ENCODE results near the gene ATP1A1.

ATP1A1 gene

DNA sequence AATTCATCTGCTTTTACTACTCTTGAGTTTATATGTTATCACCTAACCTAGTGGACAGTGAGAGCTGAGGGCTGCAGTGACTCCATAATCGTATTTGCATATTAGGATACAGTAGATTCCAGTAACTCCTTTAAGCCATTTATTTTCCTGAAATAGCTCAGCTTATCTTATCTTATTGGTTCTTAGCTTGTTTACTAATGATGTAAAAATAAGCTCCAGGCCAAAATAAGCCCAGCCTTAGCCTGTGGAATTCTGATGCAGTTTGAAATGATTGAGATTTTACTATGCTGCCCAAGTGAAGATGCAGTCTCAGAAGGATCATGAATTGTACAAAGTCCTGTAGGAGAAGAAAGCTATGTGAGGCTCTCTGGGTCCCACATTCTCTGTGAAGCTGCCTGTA is 18.1 kb downstream of the ATP1A1 start:
- DNase-seq (ENCODE audit: low spot score) = no peak

DNA sequence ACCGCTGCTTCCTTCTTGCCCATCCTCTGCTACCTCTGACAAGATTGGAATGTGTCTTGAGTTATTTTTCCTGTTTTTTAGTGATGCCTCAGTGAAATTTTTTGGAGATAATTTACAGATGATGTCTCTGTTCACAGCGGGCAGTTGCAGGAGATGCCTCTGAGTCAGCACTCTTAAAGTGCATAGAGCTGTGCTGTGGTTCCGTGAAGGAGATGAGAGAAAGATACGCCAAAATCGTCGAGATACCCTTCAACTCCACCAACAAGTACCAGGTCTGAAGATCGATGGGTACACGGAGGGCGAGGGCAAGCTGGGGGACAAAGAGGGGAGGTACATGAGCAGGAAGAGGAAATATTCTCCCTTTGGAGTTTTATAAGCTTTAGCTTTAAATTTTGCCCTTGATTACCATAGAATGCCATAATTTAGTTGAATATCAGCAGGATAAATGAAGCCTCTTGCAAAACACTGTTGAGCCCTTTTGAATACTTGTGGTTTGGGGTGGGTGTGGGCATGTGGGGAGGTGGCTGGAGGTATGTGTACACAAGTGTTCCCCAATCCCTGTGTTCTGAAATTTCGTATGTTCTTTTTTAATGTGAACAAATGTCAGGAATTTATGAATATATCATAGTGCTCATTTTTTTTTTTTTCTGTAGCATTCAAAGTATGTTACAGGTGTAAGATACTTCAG is 19.8 kb downstream of the ATP1A1 start:
- DNase-seq (ENCODE audit: low spot score) = no peak

DNA sequence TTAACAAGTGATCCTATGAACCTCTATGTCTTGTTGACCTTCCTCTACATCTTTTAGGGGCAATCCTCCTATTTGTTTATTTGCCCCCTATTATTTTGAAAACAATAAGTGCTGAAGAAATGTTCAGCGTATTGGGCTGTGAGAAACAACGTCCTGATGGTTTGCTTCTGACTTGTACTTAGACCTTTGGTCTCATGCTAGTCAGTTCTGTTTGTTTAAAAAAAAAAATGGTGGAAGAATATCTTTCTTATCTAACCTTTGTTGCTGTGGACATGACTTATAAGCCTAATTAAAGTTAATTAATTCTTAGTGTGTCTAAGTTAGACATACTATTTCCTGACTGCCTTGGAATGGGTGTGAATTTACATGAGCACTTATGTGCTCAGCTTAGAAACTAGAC is 20.7 kb downstream of the ATP1A1 start:
- DNase-seq (ENCODE audit: low spot score) = no peak

DNA sequence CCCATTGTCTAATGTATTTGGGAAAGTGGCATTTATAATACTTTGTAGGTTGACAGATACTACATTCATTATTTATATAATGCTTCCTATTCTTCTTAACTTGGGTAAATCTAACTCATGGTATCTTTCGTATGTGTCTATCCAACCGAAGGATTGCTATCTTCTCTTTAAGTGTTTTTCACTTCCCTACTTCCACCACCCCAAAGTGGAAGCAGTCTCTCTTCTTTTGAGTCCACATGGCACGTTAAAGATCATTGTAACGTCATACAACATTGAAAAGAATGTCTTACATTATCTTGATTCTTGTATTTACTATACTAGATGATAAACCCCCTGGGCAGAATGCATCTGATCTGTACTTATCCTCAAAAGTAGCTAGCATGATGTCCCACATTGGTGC is 21.2 kb downstream of the ATP1A1 start:
- DNase-seq (ENCODE audit: low spot score) = no peak

DNA sequence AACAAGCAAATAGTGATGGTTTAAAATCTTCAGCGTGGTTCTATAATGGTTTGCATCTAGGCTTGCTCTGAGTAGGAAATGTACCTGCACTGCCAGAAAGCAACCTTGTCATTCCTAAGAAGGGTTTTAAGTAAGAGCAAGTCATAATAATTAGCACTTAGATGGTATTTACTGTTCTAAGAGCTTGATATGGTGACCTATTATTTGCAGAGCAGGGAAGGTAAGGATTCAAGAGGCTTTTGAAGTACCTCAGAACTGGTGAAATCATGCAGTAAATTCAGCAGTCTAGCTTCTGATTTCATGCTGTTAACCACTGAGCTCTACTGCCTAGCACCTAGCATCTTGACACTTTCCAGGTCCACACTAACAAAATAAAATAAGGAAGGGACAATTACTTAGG is 23.7 kb downstream of the ATP1A1 start:
- DNase-seq (ENCODE audit: low spot score) = no peak

DNA sequence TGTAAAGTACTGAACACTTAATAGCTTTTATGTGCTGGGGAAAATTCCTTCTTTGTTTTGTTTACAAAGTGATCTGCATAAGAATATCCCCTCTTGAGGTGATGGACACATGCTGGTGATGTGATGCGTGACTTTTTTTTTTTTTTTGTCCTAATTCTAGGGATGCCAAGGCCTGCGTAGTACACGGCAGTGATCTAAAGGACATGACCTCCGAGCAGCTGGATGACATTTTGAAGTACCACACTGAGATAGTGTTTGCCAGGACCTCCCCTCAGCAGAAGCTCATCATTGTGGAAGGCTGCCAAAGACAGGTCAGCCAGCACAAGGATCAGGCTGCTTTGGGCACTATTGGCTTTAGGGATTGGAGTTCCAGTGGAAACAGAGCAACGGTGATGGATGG is 24.7 kb downstream of the ATP1A1 start:
- DNase-seq (ENCODE audit: low spot score) = no peak

DNA sequence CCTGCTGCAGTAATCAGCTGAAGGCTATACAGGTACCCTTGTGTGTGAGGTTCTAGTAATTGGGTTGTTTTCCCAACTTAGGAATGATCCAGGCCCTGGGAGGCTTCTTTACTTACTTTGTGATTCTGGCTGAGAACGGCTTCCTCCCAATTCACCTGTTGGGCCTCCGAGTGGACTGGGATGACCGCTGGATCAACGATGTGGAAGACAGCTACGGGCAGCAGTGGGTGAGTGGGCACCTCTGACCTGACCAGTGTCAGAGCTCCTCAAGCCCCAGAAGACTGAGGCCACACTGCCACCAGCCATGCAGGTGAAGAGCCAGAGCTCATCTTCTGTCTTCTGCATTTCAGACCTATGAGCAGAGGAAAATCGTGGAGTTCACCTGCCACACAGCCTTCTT is 27.7 kb downstream of the ATP1A1 start:
- DNase-seq (ENCODE audit: low spot score) = no peak

DNA sequence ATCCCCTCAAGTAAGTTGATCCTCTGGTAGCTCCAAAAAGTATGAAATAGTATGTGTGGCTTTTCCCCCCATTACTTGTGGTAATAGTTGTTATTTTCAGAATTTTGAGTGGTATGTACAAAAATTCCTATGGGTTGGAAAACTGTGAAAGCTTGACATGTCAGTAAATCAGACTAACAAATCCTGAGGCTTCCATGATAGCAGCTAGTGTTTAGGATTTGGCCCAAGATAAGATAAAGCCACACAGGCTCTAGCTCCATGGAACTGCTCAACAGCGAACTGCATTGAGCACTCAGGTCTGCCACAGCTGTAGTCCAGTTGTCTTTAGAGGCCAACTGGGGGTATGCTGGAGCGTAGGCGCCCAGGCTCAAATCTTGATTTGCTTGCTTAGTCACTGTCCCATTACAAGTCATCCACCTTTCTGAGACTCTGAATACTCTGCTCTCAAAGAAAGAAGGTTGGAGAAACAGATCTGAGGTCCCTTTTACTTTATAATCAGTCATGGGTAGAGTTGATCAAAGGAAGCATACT is 28.7 kb downstream of the ATP1A1 start:
- DNase-seq (ENCODE audit: low spot score) = no peak

DNA sequence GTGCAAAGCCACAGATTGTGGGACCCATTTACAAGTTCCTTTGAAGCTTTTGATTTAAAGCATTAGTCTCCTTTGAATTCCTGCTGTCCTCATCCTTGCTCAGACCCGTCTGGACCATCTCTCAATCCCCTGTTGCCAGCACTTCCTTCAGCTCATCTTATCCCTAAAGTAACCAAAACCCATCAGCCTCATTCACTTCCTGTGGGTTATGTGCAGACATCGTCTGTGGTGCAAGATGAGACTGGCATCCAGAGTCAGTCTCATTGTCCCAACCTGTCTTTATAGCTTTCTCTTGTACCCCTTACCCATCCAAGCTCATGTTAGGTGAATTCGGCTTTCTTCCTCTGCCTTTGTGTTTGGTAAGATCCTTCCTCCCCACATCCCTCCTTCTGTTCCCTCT is 29.3 kb downstream of the ATP1A1 start:
- DNase-seq (ENCODE audit: low spot score) = no peak

DNA sequence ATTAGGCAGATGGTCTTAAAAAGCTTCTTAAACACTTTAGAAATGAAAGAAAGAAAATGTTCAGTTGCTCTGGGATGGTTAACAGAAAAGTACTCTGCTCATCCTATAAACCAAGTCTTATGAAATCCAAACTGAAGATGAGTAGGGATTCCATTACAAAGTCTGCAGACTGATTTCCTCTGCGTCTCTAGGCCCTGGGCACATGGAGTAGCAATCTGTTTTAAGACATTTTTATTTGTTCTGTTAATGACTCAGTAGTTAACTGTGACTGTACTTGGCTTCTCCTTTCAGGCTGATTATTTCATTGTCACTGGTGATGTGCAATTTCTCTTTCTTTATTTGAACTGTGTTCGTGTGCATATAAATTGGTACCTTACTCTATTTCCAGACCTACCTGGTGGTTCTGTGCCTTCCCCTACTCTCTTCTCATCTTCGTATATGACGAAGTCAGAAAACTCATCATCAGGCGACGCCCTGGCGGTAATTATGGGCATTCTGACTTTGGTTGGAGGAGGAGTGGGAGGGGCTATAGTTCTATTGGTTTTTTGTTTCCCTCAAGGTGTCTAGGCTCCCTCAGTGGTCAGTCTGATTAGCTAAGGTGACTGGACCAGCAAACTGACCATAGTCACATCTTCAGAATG is 30.6 kb downstream of the ATP1A1 start:
- DNase-seq (ENCODE audit: low spot score) = no peak

DNA sequence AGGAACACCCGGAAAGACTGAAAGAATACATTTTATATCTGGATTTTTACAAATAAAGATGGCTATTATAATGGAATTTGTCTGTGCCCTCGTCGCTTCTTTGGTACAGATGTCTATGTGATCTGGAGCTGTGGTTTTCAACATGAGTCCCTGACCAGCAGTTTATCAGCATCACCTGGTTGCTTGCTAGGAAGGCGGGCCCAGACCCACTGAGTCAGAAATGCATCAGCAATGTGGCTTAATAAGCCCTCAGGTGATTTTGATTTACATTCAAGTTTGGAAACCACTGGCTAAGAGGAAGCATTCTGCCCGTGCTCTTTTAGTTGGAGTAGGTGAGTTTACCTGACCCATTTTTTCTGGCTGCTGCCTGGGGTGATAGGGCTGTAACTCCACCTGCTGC is 31.7 kb downstream of the ATP1A1 start:
- no peak for DNase-seq (ENCODE audit: low spot score)

DNA sequence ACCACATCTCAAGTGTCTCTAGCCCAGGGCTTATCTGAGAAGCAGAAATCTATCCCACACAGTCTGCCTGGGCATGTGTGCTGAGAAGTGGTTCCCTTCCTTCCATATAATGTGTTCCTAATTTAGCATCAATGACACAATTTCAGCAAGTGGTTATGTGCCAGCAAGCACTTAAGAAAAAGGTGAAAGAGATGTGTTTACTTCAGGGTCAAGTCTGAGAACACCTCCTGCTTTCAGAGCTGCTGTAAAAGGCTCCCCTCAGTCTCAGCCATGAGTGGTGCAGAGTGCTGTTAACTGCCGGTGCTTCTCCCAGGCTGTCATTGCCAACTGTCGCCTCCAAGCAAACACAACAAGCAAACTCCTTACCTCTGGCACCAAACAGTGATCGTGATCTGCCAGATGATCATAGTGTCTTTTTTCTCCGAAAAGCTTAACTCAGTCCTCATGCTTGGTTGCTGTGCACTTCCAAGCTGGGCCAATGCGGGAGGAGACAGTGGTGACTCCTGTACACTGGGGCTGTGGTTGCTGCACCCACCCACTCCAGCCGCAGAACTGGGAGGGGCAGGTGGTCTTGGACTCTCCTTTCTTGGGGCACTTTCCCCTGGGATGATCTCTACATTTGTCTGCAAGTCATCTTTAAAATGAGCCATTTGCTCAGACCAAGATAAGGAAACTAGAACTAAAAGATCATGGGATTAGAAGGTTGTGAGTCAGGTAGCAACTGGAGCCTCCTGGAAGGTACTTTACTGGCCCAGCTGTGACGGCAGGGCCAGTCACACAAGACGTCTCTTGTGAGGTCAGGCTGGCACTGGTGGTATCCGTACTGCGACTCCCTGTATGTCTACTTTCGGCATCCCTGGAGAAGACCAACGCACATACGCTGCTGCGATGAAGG is 32.4 kb downstream of the ATP1A1 start:
- DNase-seq (ENCODE audit: low spot score) = no peak

DNA sequence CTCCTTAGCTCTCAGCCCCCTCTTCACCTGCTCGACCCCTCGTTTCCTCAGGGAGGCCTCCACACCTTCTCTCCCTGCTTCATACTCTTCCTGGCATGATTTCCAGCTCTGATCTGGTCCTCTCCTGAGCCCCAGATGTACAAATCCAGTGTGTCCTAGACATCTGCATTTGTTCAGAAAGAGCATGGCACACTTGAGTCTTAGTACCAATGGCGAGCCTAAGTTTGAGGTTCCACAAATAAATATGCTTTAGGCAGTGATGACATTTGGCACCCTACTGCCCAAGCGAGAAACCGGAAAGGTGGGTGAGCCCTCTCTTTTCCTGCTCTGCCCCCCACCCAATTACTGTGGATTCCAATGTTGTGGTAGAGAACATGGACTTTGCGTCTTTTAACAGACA is 34.0 kb downstream of the ATP1A1 start:
- no peak for DNase-seq (ENCODE audit: low spot score)

DNA sequence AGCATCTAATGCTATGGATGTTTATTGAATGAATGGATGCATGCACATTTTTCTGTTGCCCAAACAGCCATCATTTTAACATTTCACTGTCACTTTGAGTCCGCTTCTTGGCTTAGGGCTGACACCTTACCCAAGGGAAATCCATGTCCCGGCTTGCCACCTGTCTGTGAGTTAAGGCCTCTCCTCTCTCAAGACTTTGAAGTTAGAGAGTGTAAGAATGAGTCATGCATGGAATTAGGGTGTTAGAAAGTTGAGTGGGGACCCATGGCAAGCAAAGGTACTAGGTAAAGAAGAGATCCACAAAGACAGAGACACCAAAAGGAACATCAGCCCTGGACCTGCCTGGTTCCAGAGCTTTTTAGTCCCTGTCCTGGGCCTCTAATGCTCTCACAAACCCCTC is 35.1 kb downstream of the ATP1A1 start:
- DNase-seq (ENCODE audit: low spot score) = no peak

DNA sequence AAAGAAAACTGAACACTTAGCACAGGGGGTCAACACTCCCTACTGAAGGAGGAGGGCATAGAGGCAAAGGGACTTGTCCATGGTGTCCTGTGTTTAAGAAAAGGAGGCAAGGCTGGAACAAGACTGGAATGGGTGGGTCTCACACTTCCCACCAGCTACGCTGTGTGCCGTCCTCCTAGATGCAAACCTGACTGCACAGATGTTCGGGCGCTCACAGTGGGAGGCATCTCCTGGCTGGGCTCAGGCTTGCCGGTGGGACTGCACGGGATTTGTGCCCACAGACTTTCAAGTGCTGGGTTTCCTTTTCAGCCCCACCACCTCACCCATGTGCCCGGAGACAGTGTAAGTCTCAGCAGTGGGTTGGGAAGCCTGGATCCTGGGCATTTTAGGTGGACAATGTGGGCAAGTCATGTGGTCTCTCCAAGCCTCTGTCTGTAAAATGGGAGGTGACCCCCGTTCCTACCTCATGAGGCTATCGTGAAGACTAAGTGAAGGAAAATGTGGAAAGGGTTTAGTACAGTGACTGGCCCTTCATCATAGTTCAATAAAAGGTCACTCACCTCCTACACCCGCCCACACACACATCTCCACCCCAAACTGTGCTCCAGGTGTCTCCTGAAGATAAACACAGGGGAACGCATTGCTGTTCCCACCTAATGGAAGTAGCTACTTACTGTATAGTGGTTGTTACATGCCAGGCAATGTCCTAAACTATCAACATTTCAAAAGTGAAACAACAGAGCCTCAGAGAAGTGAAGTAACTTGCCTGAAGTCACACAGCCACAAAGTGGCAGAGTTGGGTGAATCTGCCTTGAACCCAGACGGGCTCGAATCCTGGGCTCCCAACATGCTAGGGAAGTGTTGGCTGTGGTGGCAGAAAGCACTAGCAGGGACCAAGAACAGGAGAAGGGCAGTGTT is 36.0 kb downstream of the ATP1A1 start:
- DNase-seq (ENCODE audit: low spot score) = no peak

DNA sequence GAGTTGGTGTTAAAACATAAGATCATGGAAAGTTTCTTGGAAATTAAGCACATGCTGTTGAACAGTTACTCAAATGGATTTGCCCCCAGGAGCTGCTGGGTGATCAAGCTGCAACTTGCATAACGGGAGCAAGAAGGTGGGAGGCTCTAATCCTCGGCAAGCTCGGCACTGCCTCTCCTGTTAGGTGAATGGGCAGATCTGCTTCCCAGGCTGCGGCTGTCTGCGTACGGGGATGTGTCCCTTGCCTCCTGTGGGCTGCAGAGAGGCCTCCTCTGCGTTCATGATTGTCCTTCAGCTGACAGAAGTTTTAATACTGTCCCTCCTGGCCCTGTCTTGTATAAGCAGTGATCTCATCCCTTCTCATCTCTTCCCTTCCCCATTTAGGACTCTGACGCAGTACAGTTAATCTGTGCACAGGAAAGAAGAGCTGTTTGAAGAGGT is 36.7 kb downstream of the ATP1A1 start:
- no peak for DNase-seq (ENCODE audit: low spot score)

DNA sequence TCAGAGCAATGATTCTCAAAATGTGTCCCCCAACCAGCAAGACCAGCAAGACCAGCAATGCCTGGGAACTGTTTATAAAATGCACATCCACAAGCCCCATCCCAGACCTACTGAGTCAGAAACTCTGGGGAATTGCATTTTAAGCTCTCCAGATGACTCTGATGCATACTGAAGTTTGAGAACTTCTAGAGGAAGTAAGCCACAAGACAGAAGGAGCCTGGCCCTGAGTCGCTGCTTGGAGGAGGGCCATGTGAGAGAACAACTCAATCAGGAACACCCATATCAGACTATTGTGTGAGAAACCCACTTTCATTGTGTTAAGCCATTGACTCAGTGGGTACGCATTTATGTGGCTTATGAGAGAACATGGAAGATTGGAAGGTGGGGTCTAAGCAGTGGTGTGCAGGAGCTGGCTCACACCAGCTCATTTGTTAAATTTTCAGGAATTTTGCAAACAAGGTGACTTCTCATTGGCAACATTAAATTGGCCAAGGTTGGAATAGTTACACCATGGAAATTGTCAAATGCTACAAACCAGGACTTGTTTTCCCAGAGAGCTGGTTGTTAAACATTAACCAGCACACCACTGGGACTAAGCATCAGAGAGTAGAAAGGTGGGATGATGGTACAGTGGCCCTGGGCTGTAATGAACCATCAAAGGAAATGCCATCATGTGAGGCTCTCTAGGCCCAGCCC is 38.9 kb downstream of the ATP1A1 start:
- DNase-seq (ENCODE audit: low spot score) = no peak

DNA sequence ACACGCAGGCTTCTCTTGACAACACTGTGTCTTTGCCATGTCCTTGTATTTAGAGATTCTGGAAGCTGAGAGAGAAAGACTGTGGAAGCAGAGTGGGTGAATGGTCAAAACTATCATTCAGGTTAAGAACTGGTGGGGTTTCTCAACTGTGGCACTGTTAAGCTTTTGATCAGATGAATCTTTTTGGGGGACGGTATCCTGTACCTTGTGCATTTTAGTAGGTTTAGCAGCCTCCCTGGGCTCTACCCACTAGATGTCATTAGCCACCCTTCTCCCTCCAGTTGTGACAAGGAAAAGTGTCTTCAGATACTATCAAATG is 39.4 kb downstream of the ATP1A1 start:
- no peak for DNase-seq (ENCODE audit: low spot score)

DNA sequence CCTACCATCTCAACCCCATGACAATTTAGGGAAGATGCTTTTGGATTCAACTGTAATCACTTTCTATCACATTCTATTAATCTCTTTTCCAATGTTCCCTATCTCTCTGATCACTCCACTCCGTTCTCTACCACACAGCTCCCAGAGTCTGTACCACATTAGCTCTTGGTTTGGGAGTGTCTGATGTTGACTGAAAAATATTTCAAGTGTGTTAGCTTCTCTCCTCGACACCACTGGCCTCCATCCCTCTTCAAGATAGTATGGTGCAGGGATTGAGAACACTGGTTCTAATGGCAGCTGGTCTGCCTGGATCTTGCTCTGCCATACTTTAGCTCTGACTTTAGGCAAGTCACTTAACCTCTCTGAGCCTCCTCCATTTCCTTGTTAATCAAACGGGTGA is 39.9 kb downstream of the ATP1A1 start:
- no peak for DNase-seq (ENCODE audit: low spot score)

DNA sequence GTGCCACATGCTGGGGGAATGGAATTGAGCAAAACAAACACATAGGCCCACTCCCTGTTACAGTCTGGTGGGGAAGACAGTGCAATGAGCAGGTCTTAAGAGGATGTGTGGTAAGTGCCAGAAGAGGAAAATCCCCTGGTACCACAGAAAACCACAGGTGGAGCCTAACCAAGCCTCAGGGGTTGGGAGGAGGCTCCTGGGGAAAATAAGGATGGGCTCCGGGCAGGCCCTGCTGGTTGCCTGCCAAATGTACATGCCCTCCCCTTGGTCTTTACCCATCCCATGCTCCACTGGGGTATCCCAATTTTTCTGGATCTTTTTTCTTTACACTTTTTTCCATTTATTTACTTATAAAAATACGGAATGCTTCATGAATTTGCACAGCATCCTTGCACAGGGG is 40.4 kb downstream of the ATP1A1 start:
- no peak for DNase-seq (ENCODE audit: low spot score)

DNA sequence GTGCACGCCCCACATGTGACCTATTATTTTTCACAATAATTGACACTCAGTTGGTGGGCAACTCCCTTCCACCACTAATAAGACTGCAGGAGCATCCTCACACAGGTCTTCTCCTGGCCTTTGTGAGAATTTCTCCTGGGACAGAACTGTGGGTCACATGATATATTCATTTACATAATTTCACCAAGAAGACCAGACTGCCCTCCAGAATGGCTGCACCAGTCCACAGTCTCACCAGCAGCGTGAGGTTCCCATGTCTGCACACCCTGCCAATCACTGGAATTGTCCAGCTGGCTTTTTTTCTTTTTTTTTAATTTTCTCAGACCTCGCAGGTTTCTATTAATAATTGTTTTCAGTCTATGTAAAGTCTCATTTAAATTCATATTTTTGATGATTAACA is 41.3 kb downstream of the ATP1A1 start:
- DNase-seq (ENCODE audit: low spot score) = no peak
